HG03558 (cell line): ENCODE measurements around the gene LHFPL3.

Experiments used
- ATAC-seq: cut with Tn5 transposase; IDR thresholded peaks from one replicate; pipeline ENCODE4 v1.9.1; 2021; ENCODE audit warnings: moderate number of reproducible peaks; ENCODE audit not compliant: unreplicated experiment; ENCODE audit errors: extremely low read depth

The LHFPL3 gene

DNA sequence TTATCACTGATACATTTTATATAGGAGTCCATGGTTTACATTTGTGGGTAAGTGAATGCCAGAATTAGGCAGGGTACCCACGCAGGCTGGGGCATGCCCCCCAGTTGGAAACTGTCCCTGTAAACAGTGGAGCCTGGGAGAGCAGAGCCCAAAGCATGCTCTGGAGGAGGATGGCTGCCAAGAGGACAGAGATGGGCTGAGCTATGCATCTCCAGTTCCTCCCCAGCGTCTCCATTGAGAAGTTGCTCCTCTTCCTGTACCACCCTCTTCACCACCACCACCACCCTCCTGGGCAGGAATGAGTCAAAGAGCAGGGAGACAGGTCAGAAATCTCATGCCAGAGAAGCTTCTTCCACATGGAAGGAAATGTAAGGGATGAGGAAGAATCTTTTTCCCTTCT, 617.9 kb downstream of the LHFPL3 start:
- ATAC-seq, result no peak

- ATAC-seq, result no peak
Measured at GRCh38 chr7:104950006-104950405, 621.6 kb downstream of the LHFPL3 start.

- ATAC-seq, result no peak
Measured at GRCh38 chr7:104950754-104951153, 622.4 kb downstream of the LHFPL3 start.

- ATAC-seq, result no peak
Measured at GRCh38 chr7:104951546-104951945, 623.1 kb downstream of the LHFPL3 start.

DNA sequence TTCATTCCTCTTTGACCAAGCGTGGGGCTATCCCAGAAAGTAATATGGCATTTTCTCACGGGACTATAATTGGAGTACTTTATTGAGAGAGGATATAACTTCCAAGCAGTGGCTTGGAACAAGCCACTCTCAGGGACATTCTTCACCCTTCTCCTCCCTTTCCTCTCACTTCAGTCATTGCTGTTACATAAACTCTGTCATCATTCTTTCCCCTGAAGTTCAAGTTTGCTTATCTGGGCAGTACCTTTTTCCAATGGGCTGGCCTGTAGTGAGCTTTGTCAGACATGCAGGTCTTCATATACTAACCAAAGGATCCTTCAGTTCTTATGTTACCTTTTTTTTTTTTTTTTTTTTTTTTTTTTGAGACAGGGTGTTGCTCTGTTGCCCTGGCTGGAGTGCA, 626.9 kb downstream of the LHFPL3 start:
- ATAC-seq, result no peak
